C4-2B (cell line): ENCODE measurements around the gene PRKCB.
A peak's percentile ranks its signal among the peaks of the same experiment; 100 is the strongest.

Experiments used
- H3K27ac ChIP-seq: fragments of 450-650 bp; 2 replicates; pipeline ENCODE4 v1.5.1; 2017
- CTCF ChIP-seq: fragments of 450-650 bp; conservative IDR thresholded peaks from 2 replicates; pipeline ENCODE4 v1.5.1; 2017; ENCODE audit warnings: mild to moderate bottlenecking
- ZFX ChIP-seq: fragments of 450-650 bp; IDR thresholded peaks from 2 replicates; pipeline ENCODE4 v1.6.1; 2017

The PRKCB gene

DNA sequence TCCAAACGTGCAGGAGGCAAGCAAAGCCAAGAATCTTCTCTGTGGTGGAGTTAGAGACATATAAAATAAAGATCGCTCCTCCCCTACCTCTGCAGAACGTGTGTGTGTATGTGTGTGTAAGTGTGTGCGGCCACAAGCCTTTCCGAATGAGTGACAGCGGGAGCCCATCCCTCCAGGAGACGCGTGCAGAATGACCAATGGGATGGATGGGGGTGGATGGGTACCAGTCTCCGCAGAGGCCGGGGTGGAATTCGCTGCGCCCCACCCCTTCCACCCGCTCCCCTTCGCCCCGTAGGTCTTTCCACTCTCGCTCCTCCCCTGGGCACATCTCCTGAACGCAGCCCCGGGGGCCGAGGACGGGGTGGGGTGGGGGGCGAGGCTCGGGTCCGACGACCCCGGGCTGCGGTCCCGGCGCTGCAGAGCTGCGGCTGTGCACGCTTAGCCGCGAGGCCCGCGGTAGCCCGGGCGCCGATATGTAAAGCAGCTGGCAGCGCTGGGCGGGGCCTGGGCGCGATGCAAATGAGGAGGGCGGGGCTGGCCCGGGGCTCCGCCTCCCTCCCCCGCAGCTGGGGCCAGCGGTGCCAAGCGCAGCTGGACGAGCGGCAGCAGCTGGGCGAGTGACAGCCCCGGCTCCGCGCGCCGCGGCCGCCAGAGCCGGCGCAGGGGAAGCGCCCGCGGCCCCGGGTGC, at the start of gene PRKCB:
TSS of gene PRKCB (plus strand) at position 594 of the 688 bp plus-strand sequence.
- TF ChIP-seq ZFX (no peak), CTCF (no peak)

DNA sequence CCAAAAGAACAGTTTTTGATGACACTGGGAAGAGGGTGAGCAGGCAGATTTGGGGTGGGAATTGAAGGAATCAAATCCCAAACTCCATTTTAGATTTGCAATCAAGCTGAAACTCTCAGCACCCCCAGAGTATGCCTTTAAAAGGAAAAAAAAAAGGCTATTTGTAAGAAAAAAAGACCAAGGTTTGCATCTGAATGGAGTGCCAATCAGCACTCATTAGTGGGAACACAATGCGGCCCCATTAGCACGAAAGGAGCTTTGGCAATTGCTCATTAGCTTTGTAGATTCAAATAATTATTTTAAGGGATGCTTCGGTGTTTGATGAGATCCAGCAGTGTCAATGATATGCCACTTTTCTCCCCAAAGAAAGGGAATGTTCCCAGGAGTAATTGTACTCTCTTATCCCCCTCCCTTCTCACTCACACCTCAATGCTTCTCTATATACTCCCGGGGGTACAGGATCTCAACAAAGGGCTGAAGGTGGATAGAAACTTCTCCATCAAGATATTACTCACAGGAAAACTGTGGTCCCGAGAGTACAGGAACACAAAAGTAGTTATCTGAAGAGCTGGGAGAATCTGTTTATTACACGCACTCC, 48.7 kb upstream of the PRKCB start:
- no peak overlapping the region for H3K27ac ChIP-seq
- TF ChIP-seq CTCF: no peak
- no peak for TF ChIP-seq ZFX

More for the DNA sequence above, at the start of gene PRKCB:
- no peak within 1 kb of the TSS for H3K27ac ChIP-seq

GRCh38 chr16:23788685-23789084, 47.1 kb upstream of the PRKCB start:
- no peak overlapping the region for H3K27ac ChIP-seq
- TF ChIP-seq ZFX (no peak), CTCF (no peak)

DNA sequence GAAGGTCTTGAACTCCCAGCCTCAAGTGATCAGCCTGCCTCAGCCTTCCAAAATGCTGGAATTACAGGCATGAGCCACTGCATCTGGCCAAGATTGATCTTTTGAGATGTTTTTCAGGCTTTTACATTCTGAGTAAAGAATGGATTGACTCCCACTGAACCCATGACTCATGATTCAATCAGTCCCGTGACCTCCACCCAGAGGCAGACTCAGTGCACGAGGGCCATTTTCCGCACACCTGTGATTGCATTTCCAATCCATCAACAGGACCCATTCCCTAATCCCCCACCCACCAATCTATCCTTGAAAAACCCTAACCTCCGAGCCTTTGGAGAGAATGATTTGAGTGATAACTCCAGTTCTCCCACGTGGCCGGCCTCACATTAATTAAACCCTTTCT, 40.4 kb upstream of the PRKCB start:
- TF ChIP-seq CTCF: no peak

DNA sequence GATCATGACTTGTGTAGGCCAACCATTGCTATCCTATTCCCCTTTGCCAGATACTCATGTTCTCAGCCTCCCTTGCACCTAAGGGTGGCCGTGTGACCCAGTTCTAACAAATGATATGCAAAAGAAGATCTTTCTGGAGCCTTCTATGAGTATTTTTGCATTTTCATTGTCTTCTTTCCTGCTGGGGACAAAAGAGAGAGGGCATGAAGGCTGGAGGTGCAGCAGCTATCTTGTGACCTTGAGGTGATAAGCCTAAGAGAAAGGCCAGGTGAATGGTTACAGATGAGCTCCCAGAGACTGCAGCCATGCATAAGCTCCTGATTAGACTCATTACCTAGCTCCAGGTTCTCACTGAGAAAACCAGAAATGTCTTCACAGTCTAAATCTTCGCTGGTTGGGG, 38.8 kb upstream of the PRKCB start:
- H3K27ac ChIP-seq: no peak overlapping the region
- TF ChIP-seq ZFX (no peak), CTCF (no peak)

More for the DNA sequence above, 40.4 kb upstream of the PRKCB start:
- H3K27ac ChIP-seq: no peak overlapping the region

GRCh38 chr16:23801378-23801777, 34.4 kb upstream of the PRKCB start:
- TF ChIP-seq ZFX (no peak), CTCF (peak; percentile 66)

DNA sequence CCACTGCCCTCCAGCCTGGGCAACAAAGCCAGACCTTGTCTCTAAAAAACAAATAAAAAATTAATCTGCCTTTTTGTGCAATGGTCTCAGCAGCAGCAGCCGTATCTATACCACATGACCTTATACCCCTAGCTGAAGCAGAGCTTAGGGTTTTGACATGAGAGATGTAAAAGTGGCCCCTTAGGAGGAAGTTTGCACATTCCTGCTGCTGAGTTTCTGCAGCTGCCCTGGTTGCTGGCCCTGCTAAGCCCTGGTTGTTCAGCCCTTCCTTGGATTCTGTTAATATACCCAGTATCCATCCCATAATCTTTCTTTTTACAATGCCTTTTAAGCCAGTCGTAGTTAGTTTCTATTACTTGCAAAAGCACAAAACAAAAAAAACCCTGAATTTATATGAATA, 33.0 kb upstream of the PRKCB start:
- H3K27ac ChIP-seq: no peak overlapping the region
- TF ChIP-seq ZFX (no peak), CTCF (no peak)

More at GRCh38 chr16:23801378-23801777, 34.4 kb upstream of the PRKCB start:
- H3K27ac ChIP-seq: no peak overlapping the region
